ENCODE data around the gene ZBED1.

Gene ZBED1

DNA sequence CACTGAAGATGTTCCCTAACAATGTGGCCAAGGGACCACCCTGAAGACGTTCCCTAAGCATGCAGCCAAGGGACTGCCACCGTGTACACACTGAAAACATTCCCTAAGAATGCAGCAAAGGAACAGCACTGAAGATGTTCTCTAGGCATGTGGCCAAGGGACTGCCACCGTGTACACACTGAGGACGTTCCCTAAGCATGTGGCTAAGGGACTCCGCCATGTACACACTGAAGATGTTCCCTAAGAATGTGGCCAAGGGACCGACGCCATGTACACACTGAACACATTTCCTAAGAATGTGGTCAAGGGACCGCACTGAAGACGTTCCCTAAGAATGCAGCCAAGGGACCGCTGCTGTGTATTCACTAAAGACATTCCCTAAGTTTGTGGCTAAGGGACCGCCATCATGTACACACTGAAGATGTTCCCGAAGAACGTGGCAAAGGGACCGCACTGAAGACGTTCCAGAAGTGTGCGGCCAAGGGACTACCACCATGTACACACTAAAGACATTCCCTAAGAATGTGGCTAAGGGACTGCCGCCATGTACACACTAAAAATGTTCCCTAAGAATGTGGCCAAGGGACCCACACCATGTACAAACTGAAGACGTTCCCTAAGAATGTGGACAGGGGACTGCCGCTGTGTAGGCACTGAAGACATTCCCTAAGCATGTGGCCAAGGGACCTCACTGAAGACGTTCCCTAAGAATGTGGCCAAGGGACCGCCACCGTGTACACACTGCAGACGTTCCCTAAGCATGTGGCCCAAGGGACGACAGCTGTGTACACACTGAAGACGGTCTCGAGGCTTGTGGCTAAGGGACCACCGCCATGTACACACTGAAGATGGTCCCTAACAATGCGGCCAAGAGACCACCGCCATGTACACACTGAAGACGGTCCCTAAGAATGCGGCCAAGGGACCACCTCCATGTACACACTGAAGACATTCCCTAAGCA lies 54.8 kb downstream of the ZBED1 start:
- Histone ChIP-seq H3K27me3 (ENCODE audit: insufficient read depth, insufficient read length) (no peaks in the 10 kb centered on the region), H3K9me3 (ENCODE audit: insufficient read depth, low read length) (no peaks in the 10 kb centered on the region; the same call in 1 of the 2 replicates), H3K36me3 (ENCODE audit: insufficient read depth, insufficient read length, low read length) (no peaks in the 10 kb centered on the region), H3K4me3 (ENCODE audit: insufficient read length, low read depth) (no peak overlapping the region), H3K9ac (ENCODE audit: insufficient read length, low read depth) (no peak overlapping the region), H3K4me1 (ENCODE audit: insufficient read depth, insufficient read length) (no peaks in the 10 kb centered on the region)
- DNase-seq (ENCODE audit: low read depth, low spot score) = no peak
- TF ChIP-seq YY1 (IDR thresholded peaks at IDR 0.05; ENCODE audit: insufficient read depth, insufficient read length) (no peak), SUZ12 (IDR thresholded peaks at IDR 0.05; ENCODE audit: extremely low read depth, insufficient read depth, insufficient read length) (no peak), ZNF274 (IDR thresholded peaks at IDR 0.05; ENCODE audit: low read depth, low read length) (no peak)

DNA sequence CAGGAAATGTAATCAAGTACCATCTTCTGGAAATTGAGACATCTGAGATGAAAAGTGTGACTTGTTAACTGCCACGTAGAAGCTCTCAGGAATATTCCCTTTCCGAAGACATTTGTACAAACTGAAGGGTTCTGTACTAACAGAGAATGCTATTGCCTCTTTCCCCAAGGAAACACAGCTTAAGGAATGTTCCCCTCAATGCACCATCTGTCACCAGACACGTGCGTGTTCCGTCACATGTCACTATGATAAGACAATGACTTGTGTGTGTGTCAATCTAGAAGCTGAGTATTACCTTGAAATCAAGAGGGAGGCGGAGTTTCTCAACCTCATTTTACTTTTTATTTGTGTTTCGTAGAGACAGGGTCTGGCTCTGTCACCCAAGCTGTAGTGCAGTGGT lies 58.1 kb downstream of the ZBED1 start:
- H3K9ac ChIP-seq (ENCODE audit: insufficient read length, low read depth) = no peak overlapping the region
- no peaks in the 10 kb centered on the region for H3K36me3 ChIP-seq (ENCODE audit: insufficient read depth, insufficient read length, low read length)
- peaks cover 12% of the 10 kb centered on the region for H3K9me3 ChIP-seq (ENCODE audit: insufficient read depth, low read length)
- DNase-seq (ENCODE audit: low read depth, low spot score) = no peak
- no peaks in the 10 kb centered on the region for H3K4me1 ChIP-seq (ENCODE audit: insufficient read depth, insufficient read length)
- TF ChIP-seq YY1 (IDR thresholded peaks at IDR 0.05; ENCODE audit: insufficient read depth, insufficient read length) (no peak), ZNF274 (IDR thresholded peaks at IDR 0.05; ENCODE audit: low read depth, low read length) (no peak), SUZ12 (IDR thresholded peaks at IDR 0.05; ENCODE audit: extremely low read depth, insufficient read depth, insufficient read length) (no peak)
- H3K4me3 ChIP-seq (ENCODE audit: insufficient read length, low read depth) = no peak overlapping the region
- no peaks in the 10 kb centered on the region for H3K27me3 ChIP-seq (ENCODE audit: insufficient read depth, insufficient read length)

GRCh38 chrX:2441466-2441865 lies 59.3 kb downstream of the ZBED1 start:
- H3K9ac ChIP-seq (ENCODE audit: insufficient read length, low read depth) = no peak overlapping the region
- no peaks in the 10 kb centered on the region for H3K27me3 ChIP-seq (ENCODE audit: insufficient read depth, insufficient read length)
- H3K36me3 ChIP-seq (ENCODE audit: insufficient read depth, insufficient read length, low read length) = no peaks in the 10 kb centered on the region
- no peak overlapping the region for H3K4me3 ChIP-seq (ENCODE audit: insufficient read length, low read depth)
- H3K9me3 ChIP-seq (ENCODE audit: insufficient read depth, low read length) = peaks cover 12% of the 10 kb centered on the region
- TF ChIP-seq YY1 (IDR thresholded peaks at IDR 0.05; ENCODE audit: insufficient read depth, insufficient read length) (no peak), ZNF274 (IDR thresholded peaks at IDR 0.05; ENCODE audit: low read depth, low read length) (no peak), SUZ12 (IDR thresholded peaks at IDR 0.05; ENCODE audit: extremely low read depth, insufficient read depth, insufficient read length) (no peak)
- no peak for DNase-seq (ENCODE audit: low read depth, low spot score)
- no peaks in the 10 kb centered on the region for H3K4me1 ChIP-seq (ENCODE audit: insufficient read depth, insufficient read length)

DNA sequence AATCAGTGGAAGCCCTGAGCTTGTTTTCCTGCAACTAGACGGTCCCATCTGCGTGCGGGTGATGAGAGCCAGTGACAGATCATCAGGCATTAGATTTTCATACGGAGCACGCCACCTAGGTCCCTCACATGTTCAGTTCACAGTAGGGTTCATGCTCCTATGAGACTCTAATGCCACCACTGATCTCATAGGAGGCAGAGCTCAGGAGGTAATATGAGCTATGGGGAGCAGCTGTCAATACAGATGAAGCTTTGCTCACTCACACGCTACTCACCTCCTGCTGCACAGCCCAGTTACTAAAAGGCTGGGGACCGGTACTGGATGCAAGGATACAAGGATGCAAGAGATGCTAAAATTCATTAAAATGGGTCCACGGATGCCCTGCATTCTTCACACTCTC lies 61.2 kb downstream of the ZBED1 start:
- Histone ChIP-seq H3K4me1 (ENCODE audit: insufficient read depth, insufficient read length) (no peaks in the 10 kb centered on the region), H3K9me3 (ENCODE audit: insufficient read depth, low read length) (peaks cover 12% of the 10 kb centered on the region), H3K9ac (ENCODE audit: insufficient read length, low read depth) (no peak overlapping the region), H3K27me3 (ENCODE audit: insufficient read depth, insufficient read length) (no peaks in the 10 kb centered on the region), H3K4me3 (ENCODE audit: insufficient read length, low read depth) (no peak overlapping the region), H3K36me3 (ENCODE audit: insufficient read depth, insufficient read length, low read length) (no peaks in the 10 kb centered on the region)
- TF ChIP-seq ZNF274 (IDR thresholded peaks at IDR 0.05; ENCODE audit: low read depth, low read length) = no peak
- no peak for TF ChIP-seq SUZ12 (IDR thresholded peaks at IDR 0.05; ENCODE audit: extremely low read depth, insufficient read depth, insufficient read length)
- no peak for TF ChIP-seq YY1 (IDR thresholded peaks at IDR 0.05; ENCODE audit: insufficient read depth, insufficient read length)
- no peak for DNase-seq (ENCODE audit: low read depth, low spot score)
